Smooth muscle cell (in vitro differentiated cells): Measurements from ENCODE around the gene NUDT4. TPM values are rescaled to one million over a fixed set of nuclear protein-coding genes. Genes with fewer than 3 reads are reported as not detected.

ENCODE experiments used
- DNase-seq: peaks from one replicate; lab custom pipeline; 2025; ENCODE audit not compliant: unreplicated experiment; lab: John Stamatoyannopoulos, UW
- H2AFZ ChIP-seq: fragments of 200-600 bp; sonication (generic); 2 replicates; pipeline ENCODE4 v1.6.0; 2016; ENCODE audit warnings: antibody characterized with exemption, low read depth, mild to moderate bottlenecking
- H3F3A ChIP-seq: fragments of 200-600 bp; sonication (generic); 2 replicates; pipeline ENCODE4 v1.6.0; 2017; ENCODE audit warnings: antibody characterized with exemption, low read depth
- H3K27ac ChIP-seq: fragments of 200-600 bp; sonication (generic); 2 replicates; pipeline ENCODE4 v1.5.1; 2016; ENCODE audit warnings: low read depth, mild to moderate bottlenecking
- H3K27me3 ChIP-seq: fragments of 200-600 bp; sonication (generic); 2 replicates; pipeline ENCODE4 v1.6.1; 2016; ENCODE audit warnings: low read depth, mild to moderate bottlenecking
- H3K36me3 ChIP-seq: fragments of 200-600 bp; sonication (generic); 2 replicates; pipeline ENCODE4 v1.5.1; 2016; ENCODE audit warnings: low read depth
- H3K4me1 ChIP-seq: fragments of 200-600 bp; sonication (generic); 2 replicates; pipeline ENCODE4 v1.5.1; 2016; ENCODE audit warnings: low read depth
- H3K4me2 ChIP-seq: fragments of 200-600 bp; sonication (generic); 2 replicates; pipeline ENCODE4 v1.6.0; 2016; ENCODE audit warnings: mild to moderate bottlenecking
- H3K4me3 ChIP-seq: fragments of 200-600 bp; sonication (generic); 2 replicates; pipeline ENCODE4 v1.5.1; 2016; ENCODE audit warnings: mild to moderate bottlenecking
- H3K79me2 ChIP-seq: fragments of 200-600 bp; sonication (generic); 2 replicates; pipeline ENCODE4 v1.6.0; 2016; ENCODE audit warnings: low read depth, mild to moderate bottlenecking
- H3K9ac ChIP-seq: fragments of 200-600 bp; sonication (generic); 2 replicates; pipeline ENCODE4 v1.6.0; 2016; ENCODE audit warnings: low read depth
- H3K9me3 ChIP-seq: fragments of 200-600 bp; sonication (generic); replicated peaks from 2 replicates; pipeline ENCODE4 v1.5.1; 2016; ENCODE audit warnings: low read depth
- H4K20me1 ChIP-seq: fragments of 200-600 bp; sonication (generic); 2 replicates; pipeline ENCODE4 v1.6.0; 2016; ENCODE audit warnings: low read depth
- WGBS: methylation state at CpG from one replicate; pipeline ENCODE4 v1.1.7; 2016; ENCODE audit warnings: low lambda C conversion rate; 5-methylcytosine and 5-hydroxymethylcytosine counted together
- polyA plus RNA-seq: library from polyadenylated mRNA; unstranded; fragments of >200 nt; fragmentation: Nextera tagmentation; extraction: Ambion mirVana; gene quantifications from 2 replicates; pipeline ENCODE4 v1.2.1, GENCODE V29; 2016
- total RNA-seq: library from RNA; depleted of rRNA; stranded (reverse); fragments of >200 nt; gene quantifications from 2 replicates; pipeline ENCODE4 v1.2.3, GENCODE V29; 2014
- TF ChIP-seq, protein P1 (sequence below): fragments of 200-600 bp; sonication (generic); IDR thresholded peaks from 2 replicates; pipeline ENCODE4 v1.5.1; 2017; ENCODE audit warnings: borderline replicate concordance, mild to moderate bottlenecking, antibody characterized with exemption; ENCODE audit not compliant: insufficient read depth, poor library complexity, severe bottlenecking

Gene NUDT4
- total and polyA plus RNA-seq, 2 experiments from 2014 or later = 53.9 to 83.2 TPM

DNA sequence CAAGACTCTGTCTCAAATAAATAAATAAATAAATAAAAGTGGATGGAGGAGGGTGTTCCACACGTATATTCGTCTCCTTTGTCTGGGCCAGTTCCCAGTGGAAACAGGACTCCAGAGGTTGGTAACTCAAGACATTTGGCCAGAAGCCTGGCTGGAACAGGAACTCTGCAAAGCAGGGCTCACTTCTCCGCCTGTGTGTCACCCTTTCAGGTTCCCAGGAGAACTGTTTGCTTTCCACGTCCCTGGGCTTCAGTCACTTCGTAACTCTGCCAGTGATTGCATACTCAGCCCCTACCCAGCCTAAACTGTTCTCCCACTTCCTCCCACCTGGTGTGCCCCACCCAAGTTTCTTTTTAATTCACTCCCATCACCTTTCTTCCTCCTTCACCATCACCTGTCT is 71.1 kb downstream of the NUDT4 start:
- no peaks in the 10 kb centered on the region for H3F3A ChIP-seq
- H3K27ac ChIP-seq = no peak overlapping the region
- no peak overlapping the region for H2AFZ ChIP-seq
- H3K4me2 ChIP-seq = no peak overlapping the region
- no peaks in the 10 kb centered on the region for H3K4me1 ChIP-seq
- DNase-seq = no peak
- H3K9ac ChIP-seq = no peak overlapping the region
- no peaks in the 10 kb centered on the region for H3K79me2 ChIP-seq
- no peaks in the 10 kb centered on the region for H3K36me3 ChIP-seq
- H3K9me3 ChIP-seq = no peaks in the 10 kb centered on the region
- TF ChIP-seq, protein P1, sequence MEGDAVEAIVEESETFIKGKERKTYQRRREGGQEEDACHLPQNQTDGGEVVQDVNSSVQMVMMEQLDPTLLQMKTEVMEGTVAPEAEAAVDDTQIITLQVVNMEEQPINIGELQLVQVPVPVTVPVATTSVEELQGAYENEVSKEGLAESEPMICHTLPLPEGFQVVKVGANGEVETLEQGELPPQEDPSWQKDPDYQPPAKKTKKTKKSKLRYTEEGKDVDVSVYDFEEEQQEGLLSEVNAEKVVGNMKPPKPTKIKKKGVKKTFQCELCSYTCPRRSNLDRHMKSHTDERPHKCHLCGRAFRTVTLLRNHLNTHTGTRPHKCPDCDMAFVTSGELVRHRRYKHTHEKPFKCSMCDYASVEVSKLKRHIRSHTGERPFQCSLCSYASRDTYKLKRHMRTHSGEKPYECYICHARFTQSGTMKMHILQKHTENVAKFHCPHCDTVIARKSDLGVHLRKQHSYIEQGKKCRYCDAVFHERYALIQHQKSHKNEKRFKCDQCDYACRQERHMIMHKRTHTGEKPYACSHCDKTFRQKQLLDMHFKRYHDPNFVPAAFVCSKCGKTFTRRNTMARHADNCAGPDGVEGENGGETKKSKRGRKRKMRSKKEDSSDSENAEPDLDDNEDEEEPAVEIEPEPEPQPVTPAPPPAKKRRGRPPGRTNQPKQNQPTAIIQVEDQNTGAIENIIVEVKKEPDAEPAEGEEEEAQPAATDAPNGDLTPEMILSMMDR = no peak
- H3K4me3 ChIP-seq = no peak overlapping the region
- 87% methylated on average over 5 of the region's 5 CpGs for WGBS
- no peaks in the 10 kb centered on the region for H3K27me3 ChIP-seq
- H4K20me1 ChIP-seq = no peaks in the 10 kb centered on the region

DNA sequence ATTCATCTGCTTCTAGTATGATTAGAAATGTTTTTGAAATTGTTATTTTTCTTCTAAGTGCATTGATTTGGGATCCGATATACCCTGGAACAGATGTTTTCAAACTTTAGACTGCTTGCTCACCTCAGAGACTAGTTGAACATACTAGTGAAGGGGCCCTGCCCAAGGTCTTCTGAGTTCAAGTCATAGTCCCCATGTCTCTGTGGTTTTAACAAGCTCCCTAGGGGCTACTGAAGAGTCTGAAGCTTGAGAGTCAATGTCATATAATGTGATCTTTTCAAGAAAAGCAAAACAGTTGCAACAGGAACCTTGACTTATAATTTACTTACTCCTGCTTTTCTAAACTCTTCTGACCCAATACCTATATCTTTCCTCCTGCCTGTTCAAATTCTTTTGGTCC is 71.6 kb downstream of the NUDT4 start:
- Histone ChIP-seq H3K9ac (no peak overlapping the region), H3K36me3 (no peaks in the 10 kb centered on the region), H3K4me1 (no peaks in the 10 kb centered on the region), H3K79me2 (no peaks in the 10 kb centered on the region), H3K4me3 (no peak overlapping the region), H3F3A (no peaks in the 10 kb centered on the region), H3K4me2 (no peak overlapping the region), H4K20me1 (no peaks in the 10 kb centered on the region), H3K27ac (no peak overlapping the region), H3K27me3 (no peaks in the 10 kb centered on the region), H3K9me3 (no peaks in the 10 kb centered on the region), H2AFZ (no peak overlapping the region)
- 97% methylated on average over 1 of the region's 1 CpG for WGBS
- TF ChIP-seq, protein P1 = no peak
- no peak for DNase-seq

GRCh38 chr12:93451423-93452158 is 73.9 kb downstream of the NUDT4 start:
- Histone ChIP-seq H3K27me3 (no peaks in the 10 kb centered on the region), H3K4me3 (no peak overlapping the region), H3K9ac (no peak overlapping the region), H3F3A (no peaks in the 10 kb centered on the region), H4K20me1 (no peaks in the 10 kb centered on the region), H3K4me2 (no peak overlapping the region), H3K4me1 (no peaks in the 10 kb centered on the region), H3K9me3 (no peaks in the 10 kb centered on the region), H3K36me3 (no peaks in the 10 kb centered on the region), H3K79me2 (no peaks in the 10 kb centered on the region), H2AFZ (peak overlapping the region; percentile 65), H3K27ac (no peak overlapping the region)
- 79% methylated on average over 3 of the region's 3 CpGs for WGBS
- no peak for DNase-seq
- TF ChIP-seq, protein P1 = no peak

- Histone ChIP-seq H3K79me2 (no peaks in the 10 kb centered on the region), H3K4me1 (no peaks in the 10 kb centered on the region), H3K36me3 (no peaks in the 10 kb centered on the region), H3F3A (no peaks in the 10 kb centered on the region), H3K9ac (no peak overlapping the region), H3K4me3 (no peak overlapping the region), H3K4me2 (no peak overlapping the region), H2AFZ (no peak overlapping the region), H3K27me3 (no peaks in the 10 kb centered on the region), H4K20me1 (no peaks in the 10 kb centered on the region), H3K27ac (peak overlapping the region; percentile 61), H3K9me3 (no peaks in the 10 kb centered on the region)
- DNase-seq = no peak
- 63% methylated on average over 5 of the region's 5 CpGs for WGBS
- TF ChIP-seq, protein P1 = no peak
Observed at GRCh38 chr12:93453633-93454032, 75.9 kb downstream of the NUDT4 start.
